ENCODE measurements around the gene TRAF3. TPM values are rescaled to one million over a fixed set of nuclear protein-coding genes. Genes with fewer than 3 reads are reported as not detected.

The TRAF3 gene
- total RNA-seq, 6 experiments from 2014 or later, result 19.9 to 28.8 (median 22.6) TPM

GRCh38 chr14:102828151-102828550 lies 50.9 kb downstream of the TRAF3 start:
- no peak for DNase-seq
- no peaks in the 10 kb centered on the region for H3K9me3 Mint-ChIP-seq
- H3K27me3 Mint-ChIP-seq (ENCODE audit: insufficient read depth), result no peaks in the 10 kb centered on the region; the same call in 1 of the 2 replicates
- H3K4me3 Mint-ChIP-seq, result no peak overlapping the region
- H3K27ac Mint-ChIP-seq, result no peak overlapping the region
- TF ChIP-seq, protein P1, sequence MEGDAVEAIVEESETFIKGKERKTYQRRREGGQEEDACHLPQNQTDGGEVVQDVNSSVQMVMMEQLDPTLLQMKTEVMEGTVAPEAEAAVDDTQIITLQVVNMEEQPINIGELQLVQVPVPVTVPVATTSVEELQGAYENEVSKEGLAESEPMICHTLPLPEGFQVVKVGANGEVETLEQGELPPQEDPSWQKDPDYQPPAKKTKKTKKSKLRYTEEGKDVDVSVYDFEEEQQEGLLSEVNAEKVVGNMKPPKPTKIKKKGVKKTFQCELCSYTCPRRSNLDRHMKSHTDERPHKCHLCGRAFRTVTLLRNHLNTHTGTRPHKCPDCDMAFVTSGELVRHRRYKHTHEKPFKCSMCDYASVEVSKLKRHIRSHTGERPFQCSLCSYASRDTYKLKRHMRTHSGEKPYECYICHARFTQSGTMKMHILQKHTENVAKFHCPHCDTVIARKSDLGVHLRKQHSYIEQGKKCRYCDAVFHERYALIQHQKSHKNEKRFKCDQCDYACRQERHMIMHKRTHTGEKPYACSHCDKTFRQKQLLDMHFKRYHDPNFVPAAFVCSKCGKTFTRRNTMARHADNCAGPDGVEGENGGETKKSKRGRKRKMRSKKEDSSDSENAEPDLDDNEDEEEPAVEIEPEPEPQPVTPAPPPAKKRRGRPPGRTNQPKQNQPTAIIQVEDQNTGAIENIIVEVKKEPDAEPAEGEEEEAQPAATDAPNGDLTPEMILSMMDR (IDR thresholded peaks at IDR 0.05), result no peak
- H3K4me1 Mint-ChIP-seq (ENCODE audit: low read depth), result peaks cover 27% of the 10 kb centered on the region
- no peaks in the 10 kb centered on the region for H3K36me3 Mint-ChIP-seq (ENCODE audit: low read depth)

DNA sequence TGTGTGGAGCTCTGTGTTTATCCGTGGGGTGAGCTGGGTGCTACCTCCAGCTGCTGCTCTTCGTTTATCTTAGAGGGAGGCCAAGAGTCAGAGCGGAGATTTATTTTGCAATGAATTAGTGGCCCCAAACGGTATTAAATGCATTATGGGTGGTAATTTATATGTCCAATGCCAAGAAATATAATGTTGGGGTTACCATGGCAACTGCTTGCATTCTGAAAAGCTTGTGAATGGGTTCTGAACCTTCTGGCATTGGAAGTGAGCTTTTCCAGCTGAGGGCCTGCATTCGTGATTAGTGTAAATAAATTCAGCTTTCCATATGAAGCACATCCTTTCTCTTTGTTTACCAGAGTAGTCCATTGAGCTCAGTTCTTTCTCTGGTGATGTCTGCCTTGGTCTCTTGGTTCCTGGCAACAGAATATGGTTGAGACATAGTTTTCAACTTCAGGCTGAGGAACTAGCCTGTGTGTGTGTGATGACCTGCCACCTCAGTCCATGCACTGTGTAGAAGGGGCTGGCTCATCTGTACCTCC lies 51.8 kb downstream of the TRAF3 start:
- no peaks in the 10 kb centered on the region; the same call in 1 of the 2 replicates for H3K27me3 Mint-ChIP-seq (ENCODE audit: insufficient read depth)
- H3K27ac Mint-ChIP-seq, result no peak overlapping the region
- H3K9me3 Mint-ChIP-seq, result no peaks in the 10 kb centered on the region
- TF ChIP-seq, protein P1 (IDR thresholded peaks at IDR 0.05), result no peak
- peaks cover 23% of the 10 kb centered on the region for H3K4me1 Mint-ChIP-seq (ENCODE audit: low read depth)
- DNase-seq, result no peak
- no peak overlapping the region for H3K4me3 Mint-ChIP-seq
- H3K36me3 Mint-ChIP-seq (ENCODE audit: low read depth), result no peaks in the 10 kb centered on the region

- DNase-seq, result no peak
- Mint-ChIP-seq H3K36me3 (ENCODE audit: low read depth) (peaks cover 4% of the 10 kb centered on the region; the same call in 1 of the 2 replicates), H3K27me3 (ENCODE audit: insufficient read depth) (no peaks in the 10 kb centered on the region; the same call in 1 of the 2 replicates), H3K27ac (no peak overlapping the region), H3K4me3 (no peak overlapping the region), H3K9me3 (no peaks in the 10 kb centered on the region), H3K4me1 (ENCODE audit: low read depth) (peaks cover 12% of the 10 kb centered on the region)
- TF ChIP-seq, protein P1 (IDR thresholded peaks at IDR 0.05), result no peak
These were observed 53.3 kb downstream of the TRAF3 start for GRCh38 chr14:102830474-102831045.

GRCh38 chr14:102831163-102831804 lies 54.0 kb downstream of the TRAF3 start:
- H3K4me1 Mint-ChIP-seq (ENCODE audit: low read depth), result peaks cover 7% of the 10 kb centered on the region
- H3K9me3 Mint-ChIP-seq, result no peaks in the 10 kb centered on the region
- no peak for DNase-seq
- no peaks in the 10 kb centered on the region; the same call in 1 of the 2 replicates for H3K27me3 Mint-ChIP-seq (ENCODE audit: insufficient read depth)
- H3K4me3 Mint-ChIP-seq, result no peak overlapping the region
- H3K27ac Mint-ChIP-seq, result no peak overlapping the region
- H3K36me3 Mint-ChIP-seq (ENCODE audit: low read depth), result peaks cover 4% of the 10 kb centered on the region; the same call in 1 of the 2 replicates
- TF ChIP-seq, protein P1 (IDR thresholded peaks at IDR 0.05), result no peak

- H3K4me1 Mint-ChIP-seq (ENCODE audit: low read depth), result peaks cover 6% of the 10 kb centered on the region
- no peak overlapping the region for H3K4me3 Mint-ChIP-seq
- no peaks in the 10 kb centered on the region; the same call in 1 of the 2 replicates for H3K27me3 Mint-ChIP-seq (ENCODE audit: insufficient read depth)
- TF ChIP-seq, protein P1 (IDR thresholded peaks at IDR 0.05), result no peak
- H3K27ac Mint-ChIP-seq, result no peak overlapping the region
- DNase-seq, result no peak
- H3K9me3 Mint-ChIP-seq, result no peaks in the 10 kb centered on the region
- peaks cover 4% of the 10 kb centered on the region; the same call in 1 of the 2 replicates for H3K36me3 Mint-ChIP-seq (ENCODE audit: low read depth)
These were observed 56.1 kb downstream of the TRAF3 start for GRCh38 chr14:102833341-102833740.
